A549 treated with AZD9567 at 1 μM for 4 hours (cell line): ENCODE data around the gene AMBN. TPM values are rescaled to one million over a fixed set of nuclear protein-coding genes. Genes with fewer than 3 reads are reported as not detected.

ENCODE experiments used
- total RNA-seq: library from RNA; stranded (reverse); fragments of 200-300 nt; extraction: Qiagen RNA extraction; gene quantifications from 5 replicates; pipeline ENCODE4 v1.2.3, GENCODE V29; 2022; ENCODE audit not compliant: insufficient read depth

AMBN gene
- not detected in 5 replicates for total RNA-seq

GRCh38 chr4:70591955-70592582 lies at the start of gene AMBN:
TSS of gene AMBN (plus strand) at chr4:70592256. CDS start at chr4:70592359, 103 bp downstream.

GRCh38 chr4:70628444-70628843 lies 36.4 kb downstream of the AMBN start, which contains the start of gene ENAM:
TSS of gene ENAM (plus strand) at chr4:70628744. CDS start at chr4:70629501, 757 bp downstream.

Other genes starting within 250 kb of the AMBN start
- gene SMR3A, start 231.5 kb upstream of the AMBN start, total RNA-seq, result not detected in 5 replicates
- not detected in 5 replicates for gene SMR3B, start 209.1 kb upstream of the AMBN start, total RNA-seq
- gene OPRPN, start 194.3 kb upstream of the AMBN start, total RNA-seq, result not detected in 5 replicates
- not detected in 5 replicates for gene MUC7, start 120.1 kb upstream of the AMBN start, total RNA-seq
- gene AMTN, start 73.7 kb upstream of the AMBN start, total RNA-seq, result 0.08 TPM in 1 of 5 replicates, not detected in the others
- gene ENAM, start 36.5 kb downstream of the AMBN start, total RNA-seq, result not detected in 5 replicates
- 0.11 to 0.19 TPM (median 0.16 TPM) in 4 of 5 replicates, not detected in the other for gene JCHAIN, start 74.3 kb downstream of the AMBN start, total RNA-seq
- 33.2 to 45.5 TPM (median 36.4 TPM) in 5 replicates for gene UTP3, start 96.3 kb downstream of the AMBN start, total RNA-seq
- gene RUFY3, start 129.7 kb downstream of the AMBN start, total RNA-seq, result 6.9 to 10.1 TPM (median 7.2 TPM) in 5 replicates
- gene GRSF1, start 247.6 kb downstream of the AMBN start, total RNA-seq, result 78.0 to 93.1 TPM (median 78.4 TPM) in 5 replicates